ENCODE measurements around the gene COPE. TPM values are rescaled to one million over a fixed set of nuclear protein-coding genes. Genes with fewer than 3 reads are reported as not detected.

The COPE gene
- total and polyA plus RNA-seq, 10 donors = 135 to 261 (median 180) TPM

DNA sequence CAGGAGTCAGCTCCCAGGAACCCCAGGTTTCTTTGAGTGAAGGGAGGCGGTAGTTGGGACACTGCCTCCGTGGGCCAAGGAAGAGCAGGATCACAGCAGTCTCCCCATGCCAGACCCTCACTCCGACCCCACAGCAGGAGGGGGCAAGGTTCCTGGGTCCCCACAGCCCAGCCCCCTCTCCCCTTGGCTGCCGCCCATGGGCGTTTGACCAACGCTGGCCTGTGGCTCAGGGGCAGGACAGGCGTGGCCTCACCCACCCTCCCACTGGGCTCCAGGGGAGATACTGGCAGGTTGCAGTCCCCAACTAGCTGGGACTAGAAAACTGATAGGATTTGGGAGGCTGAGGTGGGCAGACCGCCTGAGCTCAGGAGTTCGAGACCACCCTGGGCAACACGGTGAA, 9.2 kb downstream of the COPE start:
- Histone ChIP-seq H3K9me3 (no peaks in the 10 kb centered on the region), H3K4me3 (no peak overlapping the region), H3K27me3 (replicated peaks in 1 of 7) (no peaks in the 10 kb centered on the region), H3K27ac (no peak overlapping the region), H3K36me3 (peaks cover 0 to 100% (median 85%) of the 10 kb centered on the region in 6 donors), H3K4me1 (peaks cover 0 to 25% (median 14%) of the 10 kb centered on the region in 6 donors)
- no peak for DNase-seq
- intact Hi-C loops (cut with DNase I; ENCODE audit: low total_unique reads) = no loop called here
- 90 to 96% (median 95%) methylated on average over 10 of the region's 10 CpGs for WGBS, 5 donors
- TF ChIP-seq POLR2AphosphoS5 (IDR thresholded peaks at IDR 0.05) (peak in 1 of 3 donors; percentile 51), POLR2A (IDR thresholded peaks at IDR 0.05) (no peak)
- TF ChIP-seq, protein P1, sequence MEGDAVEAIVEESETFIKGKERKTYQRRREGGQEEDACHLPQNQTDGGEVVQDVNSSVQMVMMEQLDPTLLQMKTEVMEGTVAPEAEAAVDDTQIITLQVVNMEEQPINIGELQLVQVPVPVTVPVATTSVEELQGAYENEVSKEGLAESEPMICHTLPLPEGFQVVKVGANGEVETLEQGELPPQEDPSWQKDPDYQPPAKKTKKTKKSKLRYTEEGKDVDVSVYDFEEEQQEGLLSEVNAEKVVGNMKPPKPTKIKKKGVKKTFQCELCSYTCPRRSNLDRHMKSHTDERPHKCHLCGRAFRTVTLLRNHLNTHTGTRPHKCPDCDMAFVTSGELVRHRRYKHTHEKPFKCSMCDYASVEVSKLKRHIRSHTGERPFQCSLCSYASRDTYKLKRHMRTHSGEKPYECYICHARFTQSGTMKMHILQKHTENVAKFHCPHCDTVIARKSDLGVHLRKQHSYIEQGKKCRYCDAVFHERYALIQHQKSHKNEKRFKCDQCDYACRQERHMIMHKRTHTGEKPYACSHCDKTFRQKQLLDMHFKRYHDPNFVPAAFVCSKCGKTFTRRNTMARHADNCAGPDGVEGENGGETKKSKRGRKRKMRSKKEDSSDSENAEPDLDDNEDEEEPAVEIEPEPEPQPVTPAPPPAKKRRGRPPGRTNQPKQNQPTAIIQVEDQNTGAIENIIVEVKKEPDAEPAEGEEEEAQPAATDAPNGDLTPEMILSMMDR (IDR thresholded peaks at IDR 0.05 in 8 of 11, conservative IDR thresholded peaks at IDR 0.05 in 3 of 11) = no peak

DNA sequence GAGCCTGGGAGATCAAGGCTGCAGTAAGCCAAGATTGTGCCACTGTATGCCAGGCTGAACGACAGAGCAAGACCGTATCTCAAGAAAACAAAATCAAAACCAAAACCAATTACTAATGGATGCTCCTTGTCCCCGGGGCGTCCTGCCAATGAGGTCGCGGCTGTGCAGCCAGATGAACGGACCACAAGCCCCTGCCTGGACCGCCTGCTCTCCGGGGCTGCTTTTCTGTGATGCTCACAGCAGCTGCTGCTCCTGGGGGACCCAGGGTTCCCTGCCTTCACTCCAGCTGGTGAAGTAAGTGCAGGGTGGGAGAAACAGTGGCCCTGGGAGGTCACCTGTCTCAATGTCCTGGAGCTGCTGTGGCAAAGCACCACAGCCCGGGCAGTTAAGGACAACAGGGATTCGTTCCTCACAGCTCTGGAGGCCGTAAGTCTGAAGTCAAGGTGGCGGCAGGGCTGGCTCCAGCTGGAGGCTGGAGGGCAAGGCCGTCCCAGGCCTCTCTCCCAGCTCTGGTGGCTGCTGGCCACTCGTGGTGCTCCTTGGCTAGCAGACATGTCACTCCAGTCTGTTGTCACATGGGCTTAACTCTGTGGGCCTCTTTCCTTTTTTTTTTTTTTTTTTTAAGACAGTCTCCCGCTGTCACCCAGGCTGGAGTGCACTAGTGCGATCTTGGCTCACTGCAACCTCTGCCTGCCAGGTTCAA, 10.1 kb downstream of the COPE start:
- 91 to 95% (median 94%) methylated on average over 17 of the region's 17 CpGs for WGBS, 5 donors
- intact Hi-C loops (cut with DNase I; ENCODE audit: low total_unique reads) = no loop called here
- TF ChIP-seq, protein P1 (IDR thresholded peaks at IDR 0.05 in 8 of 11, conservative IDR thresholded peaks at IDR 0.05 in 3 of 11) = no peak
- TF ChIP-seq POLR2A (IDR thresholded peaks at IDR 0.05) (no peak), POLR2AphosphoS5 (IDR thresholded peaks at IDR 0.05) (peak; percentile 8 to 50 (median 14))
- Histone ChIP-seq H3K4me3 (no peak overlapping the region), H3K4me1 (peaks cover 0 to 16% (median 9%) of the 10 kb centered on the region in 6 donors), H3K36me3 (peaks cover 0 to 100% (median 88%) of the 10 kb centered on the region in 6 donors), H3K9me3 (no peaks in the 10 kb centered on the region), H3K27me3 (replicated peaks in 1 of 7) (no peaks in the 10 kb centered on the region), H3K27ac (no peak overlapping the region)
- no peak for DNase-seq

DNA sequence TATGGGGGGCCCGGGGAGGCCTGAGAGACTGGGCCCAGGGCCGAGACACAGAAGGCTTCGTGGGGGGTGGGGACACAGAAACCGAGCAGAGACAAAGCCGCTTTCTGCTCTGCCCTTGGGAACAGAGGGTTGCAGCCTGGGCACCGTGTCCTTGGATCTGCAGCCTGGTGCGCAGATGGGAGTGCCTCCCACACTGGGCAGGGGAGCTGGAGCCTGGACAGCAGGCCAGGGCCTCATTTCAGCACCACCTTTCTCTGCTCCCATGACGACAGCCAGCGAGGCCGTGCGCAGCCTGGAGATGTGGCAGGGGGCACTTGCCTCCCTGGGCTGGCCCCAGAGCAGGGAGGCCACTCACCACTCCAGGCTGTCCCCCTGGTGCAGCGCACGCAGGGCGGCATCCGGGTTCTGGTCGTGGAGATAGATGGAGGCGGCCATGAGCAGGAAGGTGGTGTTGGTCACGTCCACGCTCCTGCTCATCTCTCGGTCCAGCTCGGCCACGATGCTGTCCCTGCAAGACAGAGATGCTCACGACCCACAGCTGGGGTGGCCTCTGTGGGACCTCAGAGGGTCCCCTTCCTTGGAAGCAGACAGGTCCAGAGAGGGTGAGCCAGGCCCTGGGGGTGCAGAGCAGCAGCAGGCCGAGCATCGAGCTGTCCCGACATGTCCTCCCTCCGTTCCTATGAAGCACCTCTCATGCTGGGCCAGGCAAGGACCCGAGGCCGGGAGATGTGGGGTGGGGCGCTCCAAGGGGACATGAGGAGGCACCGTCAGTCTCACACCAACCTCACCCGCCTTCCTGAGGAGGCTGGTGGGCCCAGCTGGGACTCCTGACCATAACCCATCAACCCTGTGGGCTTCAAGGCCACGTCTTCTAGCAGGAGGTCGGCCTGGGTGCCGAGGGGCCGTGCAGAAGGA, 12.3 kb downstream of the COPE start:
- intact Hi-C loops (cut with DNase I; ENCODE audit: low total_unique reads) = no loop called here
- Histone ChIP-seq H3K4me1 (no peaks in the 10 kb centered on the region), H3K9me3 (no peaks in the 10 kb centered on the region), H3K36me3 (peaks cover 0 to 98% (median 80%) of the 10 kb centered on the region in 6 donors), H3K4me3 (no peak overlapping the region), H3K27ac (no peak overlapping the region), H3K27me3 (replicated peaks in 1 of 7) (no peaks in the 10 kb centered on the region)
- WGBS, 5 donors = 94 to 95% (median 94%) methylated on average over 23 to 36 of the region's 36 CpGs
- DNase-seq = no peak
- TF ChIP-seq, protein P1 (IDR thresholded peaks at IDR 0.05 in 8 of 11, conservative IDR thresholded peaks at IDR 0.05 in 3 of 11) = no peak
- peak in 2 of 3 donors; percentile 18 to 63 for TF ChIP-seq POLR2AphosphoS5 (IDR thresholded peaks at IDR 0.05)

Data from spleen (tissue), 11 donors.